Measurements from ENCODE around the gene SRPK2.

- no peak for TF ChIP-seq CTCF (IDR thresholded peaks at IDR 0.05)
- TF ChIP-seq POLR2A (IDR thresholded peaks at IDR 0.05), result no peak
Measured at GRCh38 chr7:105127179-105127578, 261.5 kb downstream of the SRPK2 start.
